Hepatocyte (in vitro differentiated cells): Measurements from ENCODE around the gene THSD7B.

Source experiments
- EZH2 ChIP-seq: fragments of 200-600 bp; sonication (generic); IDR thresholded peaks from 2 replicates; pipeline ENCODE4 v1.6.1; 2016; ENCODE audit warnings: antibody characterized with exemption, mild to moderate bottlenecking, borderline replicate concordance
- TF ChIP-seq, protein P1 (sequence below): fragments of 200-600 bp; sonication (generic); IDR thresholded peaks from 2 replicates; pipeline ENCODE4 v1.5.1; 2016; ENCODE audit warnings: antibody characterized with exemption, mild to moderate bottlenecking; ENCODE audit not compliant: poor library complexity

- TF ChIP-seq, protein P1, sequence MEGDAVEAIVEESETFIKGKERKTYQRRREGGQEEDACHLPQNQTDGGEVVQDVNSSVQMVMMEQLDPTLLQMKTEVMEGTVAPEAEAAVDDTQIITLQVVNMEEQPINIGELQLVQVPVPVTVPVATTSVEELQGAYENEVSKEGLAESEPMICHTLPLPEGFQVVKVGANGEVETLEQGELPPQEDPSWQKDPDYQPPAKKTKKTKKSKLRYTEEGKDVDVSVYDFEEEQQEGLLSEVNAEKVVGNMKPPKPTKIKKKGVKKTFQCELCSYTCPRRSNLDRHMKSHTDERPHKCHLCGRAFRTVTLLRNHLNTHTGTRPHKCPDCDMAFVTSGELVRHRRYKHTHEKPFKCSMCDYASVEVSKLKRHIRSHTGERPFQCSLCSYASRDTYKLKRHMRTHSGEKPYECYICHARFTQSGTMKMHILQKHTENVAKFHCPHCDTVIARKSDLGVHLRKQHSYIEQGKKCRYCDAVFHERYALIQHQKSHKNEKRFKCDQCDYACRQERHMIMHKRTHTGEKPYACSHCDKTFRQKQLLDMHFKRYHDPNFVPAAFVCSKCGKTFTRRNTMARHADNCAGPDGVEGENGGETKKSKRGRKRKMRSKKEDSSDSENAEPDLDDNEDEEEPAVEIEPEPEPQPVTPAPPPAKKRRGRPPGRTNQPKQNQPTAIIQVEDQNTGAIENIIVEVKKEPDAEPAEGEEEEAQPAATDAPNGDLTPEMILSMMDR, result no peak
- no peak for TF ChIP-seq EZH2
Measured at GRCh38 chr2:137118140-137118539, 352.8 kb downstream of the THSD7B start.
